HEK293 (cell line): ENCODE measurements around the gene DMAC1.

Experiments
- CTCF ChIA-PET: fragments of 350-600 bp; formaldehyde crosslinking; extraction: SDS; loops from one replicate; lab custom pipeline; 2021; ENCODE audit warnings: antibody characterized with exemption; lab: Yijun Ruan, JAX
- POLR2A ChIA-PET: fragments of 300-600 bp; formaldehyde crosslinking; extraction: SDS; loops from one replicate; lab custom pipeline; 2020; ENCODE audit warnings: antibody characterized with exemption, inconsistent platforms; lab: Yijun Ruan, JAX
- H3K27ac ChIP-seq: fragments of 200-500 bp; sonication (Bioruptor generic); 2 replicates; pipeline ENCODE4 v1.5.1; 2014; ENCODE audit warnings: low read depth, low read length, control low read depth, inconsistent platforms; ENCODE audit errors: extremely low read depth
- H3K36me3 ChIP-seq, 2 experiments: fragments of 200-500 bp in 1 of 2; sonication (Bioruptor generic) in 1 of 2; 1 replicate in 1 of 2; 2 replicates in 1 of 2; pipeline ENCODE4 v1.5.1; 2014 to 2017; ENCODE audit warnings: inconsistent platforms in 2 of 2, low read length in 2 of 2; ENCODE audit not compliant: control insufficient read depth in 2 of 2, insufficient read depth in 1 of 2
- H3K4me1 ChIP-seq: fragments of 200-500 bp; sonication (Bioruptor generic); 2 replicates; pipeline ENCODE4 v1.5.1; 2014; ENCODE audit warnings: mild to moderate bottlenecking, low read length, inconsistent platforms; ENCODE audit not compliant: control insufficient read depth, insufficient read depth
- H3K4me3 ChIP-seq: 2 replicates; pipeline ENCODE4 v1.5.1; 2011; ENCODE audit warnings: low read depth, mild to moderate bottlenecking, control low read depth, low read length, moderate library complexity
- H3K9me3 ChIP-seq: fragments of 200-500 bp; sonication (Bioruptor generic); 2 replicates; pipeline ENCODE4 v1.5.1; 2014; ENCODE audit warnings: low read depth, low read length, inconsistent platforms; ENCODE audit not compliant: control insufficient read depth, insufficient read depth
- BCL11A ChIP-seq: fragments of 450-650 bp; formaldehyde crosslinking; IDR thresholded peaks from 2 replicates; pipeline ENCODE4 v1.5.1; 2016; ENCODE audit warnings: low read depth, missing biosample characterization, missing genetic modification characterization
- GLI2 ChIP-seq: fragments of 450-650 bp; formaldehyde crosslinking; IDR thresholded peaks from 2 replicates; pipeline ENCODE4; 2017; ENCODE audit warnings: missing biosample characterization, missing genetic modification characterization, low read depth, borderline replicate concordance
- HOXD13 ChIP-seq: sonication (generic); formaldehyde crosslinking; IDR thresholded peaks from 2 replicates; pipeline ENCODE4 v1.8.0; 2022; ENCODE audit warnings: missing genetic modification reagents, borderline replicate concordance
- PBX3 ChIP-seq: sonication (generic); formaldehyde crosslinking; IDR thresholded peaks from 2 replicates; pipeline ENCODE4 v1.8.1; 2022; ENCODE audit warnings: mild to moderate bottlenecking, moderate library complexity, missing genetic modification reagents
- SETDB1 ChIP-seq: IDR thresholded peaks from one replicate; pipeline ENCODE4 v1.6.1; 2017; ENCODE audit warnings: mild to moderate bottlenecking, low read length, moderate library complexity, mixed read lengths; ENCODE audit not compliant: insufficient read length
- SP7 ChIP-seq: fragments of 450-650 bp; formaldehyde crosslinking; IDR thresholded peaks from 2 replicates; pipeline ENCODE4 v1.5.1; 2016; ENCODE audit warnings: missing biosample characterization, missing genetic modification characterization
- YY1 ChIP-seq: fragments of 450-650 bp; formaldehyde crosslinking; IDR thresholded peaks from 2 replicates; pipeline ENCODE4 v1.5.1; 2018; ENCODE audit warnings: missing biosample characterization, missing genetic modification characterization
- ZBTB17 ChIP-seq: fragments of 450-650 bp; formaldehyde crosslinking; IDR thresholded peaks from 2 replicates; pipeline ENCODE4 v1.5.1; 2016; ENCODE audit warnings: missing biosample characterization, missing genetic modification characterization
- ZBTB26 ChIP-seq: fragments of 450-650 bp; formaldehyde crosslinking; optimal IDR thresholded peaks from 2 replicates; pipeline ENCODE3; 2016; ENCODE audit warnings: missing biosample characterization, mild to moderate bottlenecking, missing genetic modification characterization
- ZFHX2 ChIP-seq: fragments of 450-650 bp; formaldehyde crosslinking; conservative IDR thresholded peaks from 2 replicates; pipeline ENCODE4 v1.5.1; 2016; ENCODE audit warnings: missing biosample characterization, missing genetic modification characterization
- ZNF114 ChIP-seq: fragments of 450-650 bp; formaldehyde crosslinking; IDR thresholded peaks from 2 replicates; pipeline ENCODE4 v1.5.0; 2017; ENCODE audit warnings: missing biosample characterization, missing genetic modification characterization
- ZNF140 ChIP-seq: fragments of 450-650 bp; formaldehyde crosslinking; IDR thresholded peaks from 2 replicates; pipeline ENCODE4 v1.5.1; 2016; ENCODE audit warnings: missing biosample characterization, missing genetic modification characterization
- ZNF184 ChIP-seq: fragments of 450-650 bp; IDR thresholded peaks from 2 replicates; pipeline ENCODE4 v1.5.1; 2018; ENCODE audit warnings: missing biosample characterization, mild to moderate bottlenecking, missing genetic modification characterization
- ZNF292 ChIP-seq: fragments of 450-650 bp; formaldehyde crosslinking; IDR thresholded peaks from 2 replicates; pipeline ENCODE4 v1.5.1; 2016; ENCODE audit warnings: low read depth, missing biosample characterization, missing genetic modification characterization, borderline replicate concordance
- ZNF350 ChIP-seq: fragments of 450-650 bp; formaldehyde crosslinking; IDR thresholded peaks from 2 replicates; pipeline ENCODE4 v1.5.0; 2017; ENCODE audit warnings: missing biosample characterization, mild to moderate bottlenecking, missing genetic modification characterization
- ZNF423 ChIP-seq: fragments of 450-650 bp; formaldehyde crosslinking; IDR thresholded peaks from 2 replicates; pipeline ENCODE4 v1.5.1; 2016; ENCODE audit warnings: missing biosample characterization, missing genetic modification characterization
- ZNF558 ChIP-seq: fragments of 450-650 bp; formaldehyde crosslinking; IDR thresholded peaks from 2 replicates; pipeline ENCODE4 v1.5.1; 2016; ENCODE audit warnings: missing biosample characterization, missing genetic modification characterization
- ZNF670 ChIP-seq: fragments of 450-650 bp; formaldehyde crosslinking; IDR thresholded peaks from 2 replicates; pipeline ENCODE4 v1.5.1; 2016; ENCODE audit warnings: missing biosample characterization, missing genetic modification characterization, low read depth
- ZNF76 ChIP-seq: fragments of 450-650 bp; formaldehyde crosslinking; IDR thresholded peaks from 2 replicates; pipeline ENCODE4; 2016; ENCODE audit warnings: low read depth, missing biosample characterization, missing genetic modification characterization, borderline replicate concordance

The DMAC1 gene

GRCh38 chr9:7756088-7756487 lies 43.5 kb downstream of the DMAC1 start:
- TF ChIP-seq PBX3 (CRISPR knock-in tag) (no peak), HOXD13 (CRISPR knock-in tag) (no peak), BCL11A (tag by site-specific recombination) (no peak), ZNF423 (tag by site-specific recombination) (no peak), ZNF292 (tag by site-specific recombination) (no peak), ZNF76 (tag by site-specific recombination) (no peak), GLI2 (tag by site-specific recombination) (no peak), ZNF114 (tag by site-specific recombination) (no peak), ZNF140 (tag by site-specific recombination) (no peak), ZBTB17 (no peak), YY1 (tag by site-specific recombination) (no peak), SP7 (tag by site-specific recombination) (no peak), ZBTB26 (no peak)
- no peak overlapping the region for H3K27ac ChIP-seq
- H3K36me3 ChIP-seq: no peaks in the 10 kb centered on the region
- H3K9me3 ChIP-seq: no peaks in the 10 kb centered on the region
- ChIA-PET POLR2A (no interaction called here), CTCF (no interaction called here)
- H3K4me1 ChIP-seq: no peaks in the 10 kb centered on the region
- no peak overlapping the region for H3K4me3 ChIP-seq

- no peak for TF ChIP-seq SETDB1
- no peak for TF ChIP-seq ZFHX2 (tag by site-specific recombination)
- TF ChIP-seq ZNF558 (tag by site-specific recombination): no peak
- TF ChIP-seq ZNF350 (tag by site-specific recombination): no peak
- no peak for TF ChIP-seq ZNF670
- no peak for TF ChIP-seq ZNF184 (tag by site-specific recombination)
- CTCF ChIA-PET: no interaction called here
- no peak overlapping the region for H3K27ac ChIP-seq
- POLR2A ChIA-PET: no interaction called here
- H3K36me3 ChIP-seq: no peaks in the 10 kb centered on the region
- H3K4me3 ChIP-seq: no peak overlapping the region
- no peaks in the 10 kb centered on the region for H3K4me1 ChIP-seq
- H3K9me3 ChIP-seq: no peaks in the 10 kb centered on the region
Measured at GRCh38 chr9:7752481-7752880, 47.1 kb downstream of the DMAC1 start.
